Stimulated activated memory B cell treated with anti-CD40 and anti-IgM and Interleukin-4, amounts not matched to agents 10 μg/mL and 1 μg/mL and 100 μg/mL, for 72 hours (primary cell): ENCODE measurements around the gene SKP2.

Experiments
- ATAC-seq: fragments of 150-1000 bp; cut with Tn5 transposase; 2 replicates; pipeline ENCODE4 v1.10.0; 2021
- H3K27ac Mint-ChIP-seq: one replicate; pipeline ENCODE4 v1.8.0; 2022; ENCODE audit warnings: mild to moderate bottlenecking, mixed read lengths
- H3K27me3 Mint-ChIP-seq: one replicate; pipeline ENCODE4 v1.8.0; 2022; ENCODE audit warnings: mixed read lengths
- H3K36me3 Mint-ChIP-seq: one replicate; pipeline ENCODE4 v1.8.0; 2022; ENCODE audit warnings: mixed read lengths
- H3K4me1 Mint-ChIP-seq: one replicate; pipeline ENCODE4 v1.8.0; 2022; ENCODE audit warnings: mixed read lengths
- H3K4me3 Mint-ChIP-seq: one replicate; pipeline ENCODE4 v1.8.0; 2022; ENCODE audit warnings: mild to moderate bottlenecking, moderate library complexity, mixed read lengths
- H3K9me3 Mint-ChIP-seq: one replicate; pipeline ENCODE4 v1.8.0; 2022; ENCODE audit warnings: mixed read lengths

The SKP2 gene

GRCh38 chr5:36202521-36202961 is 50.6 kb downstream of the SKP2 start:
- Mint-ChIP-seq H3K4me1 (no peaks in the 10 kb centered on the region), H3K27ac (no peak overlapping the region), H3K4me3 (no peak overlapping the region), H3K36me3 (peaks cover 25% of the 10 kb centered on the region), H3K9me3 (no peaks in the 10 kb centered on the region), H3K27me3 (no peaks in the 10 kb centered on the region)
- ATAC-seq, result no peak

GRCh38 chr5:36205329-36205728 is 53.4 kb downstream of the SKP2 start:
- ATAC-seq, result no peak
- Mint-ChIP-seq H3K9me3 (no peaks in the 10 kb centered on the region), H3K36me3 (peaks cover 26% of the 10 kb centered on the region), H3K4me3 (no peak overlapping the region), H3K4me1 (no peaks in the 10 kb centered on the region), H3K27me3 (no peaks in the 10 kb centered on the region), H3K27ac (no peak overlapping the region)

GRCh38 chr5:36206913-36207312 is 55.0 kb downstream of the SKP2 start:
- ATAC-seq, result no peak
- Mint-ChIP-seq H3K36me3 (peaks cover 26% of the 10 kb centered on the region), H3K9me3 (no peaks in the 10 kb centered on the region), H3K4me3 (no peak overlapping the region), H3K27ac (no peak overlapping the region), H3K27me3 (no peaks in the 10 kb centered on the region), H3K4me1 (no peaks in the 10 kb centered on the region)

- ATAC-seq, result no peak
- Mint-ChIP-seq H3K36me3 (peaks cover 35% of the 10 kb centered on the region), H3K4me3 (no peak overlapping the region), H3K9me3 (no peaks in the 10 kb centered on the region), H3K27me3 (no peaks in the 10 kb centered on the region), H3K27ac (no peak overlapping the region), H3K4me1 (no peaks in the 10 kb centered on the region)
These were observed 56.9 kb downstream of the SKP2 start for GRCh38 chr5:36208786-36209185.

GRCh38 chr5:36209664-36210063 is 57.8 kb downstream of the SKP2 start:
- H3K4me1 Mint-ChIP-seq, result no peaks in the 10 kb centered on the region
- no peak overlapping the region for H3K4me3 Mint-ChIP-seq
- peaks cover 38% of the 10 kb centered on the region for H3K36me3 Mint-ChIP-seq
- no peaks in the 10 kb centered on the region for H3K27me3 Mint-ChIP-seq
- no peak overlapping the region for H3K27ac Mint-ChIP-seq
- ATAC-seq, result no peak
- no peaks in the 10 kb centered on the region for H3K9me3 Mint-ChIP-seq

GRCh38 chr5:36214436-36214835 is 62.5 kb downstream of the SKP2 start:
- Mint-ChIP-seq H3K27ac (no peak overlapping the region), H3K4me1 (no peaks in the 10 kb centered on the region)

GRCh38 chr5:36215910-36216309 is 64.0 kb downstream of the SKP2 start:
- no peak overlapping the region for H3K27ac Mint-ChIP-seq
- no peaks in the 10 kb centered on the region for H3K4me1 Mint-ChIP-seq
- H3K4me3 Mint-ChIP-seq, result no peak overlapping the region
- ATAC-seq, result no peak
- H3K9me3 Mint-ChIP-seq, result no peaks in the 10 kb centered on the region
- no peaks in the 10 kb centered on the region for H3K27me3 Mint-ChIP-seq
- peaks cover 40% of the 10 kb centered on the region for H3K36me3 Mint-ChIP-seq

More at GRCh38 chr5:36214436-36214835, 62.5 kb downstream of the SKP2 start:
- no peak for ATAC-seq
- H3K36me3 Mint-ChIP-seq, result peaks cover 32% of the 10 kb centered on the region
- no peak overlapping the region for H3K4me3 Mint-ChIP-seq
- no peaks in the 10 kb centered on the region for H3K9me3 Mint-ChIP-seq
- H3K27me3 Mint-ChIP-seq, result no peaks in the 10 kb centered on the region

- no peak for ATAC-seq
- no peak overlapping the region for H3K27ac Mint-ChIP-seq
- no peaks in the 10 kb centered on the region for H3K9me3 Mint-ChIP-seq
- no peaks in the 10 kb centered on the region for H3K27me3 Mint-ChIP-seq
- H3K4me3 Mint-ChIP-seq, result no peak overlapping the region
- H3K4me1 Mint-ChIP-seq, result no peaks in the 10 kb centered on the region
- peaks cover 43% of the 10 kb centered on the region for H3K36me3 Mint-ChIP-seq
These were observed 65.7 kb downstream of the SKP2 start for GRCh38 chr5:36217567-36217966.

- Mint-ChIP-seq H3K27me3 (no peaks in the 10 kb centered on the region), H3K4me1 (no peaks in the 10 kb centered on the region), H3K36me3 (peaks cover 39% of the 10 kb centered on the region), H3K27ac (no peak overlapping the region), H3K4me3 (no peak overlapping the region), H3K9me3 (no peaks in the 10 kb centered on the region)
- no peak for ATAC-seq
These were observed 66.1 kb downstream of the SKP2 start for GRCh38 chr5:36217988-36218387.

GRCh38 chr5:36222620-36223019 is 70.7 kb downstream of the SKP2 start:
- peaks cover 14% of the 10 kb centered on the region for H3K36me3 Mint-ChIP-seq
- no peaks in the 10 kb centered on the region for H3K4me1 Mint-ChIP-seq
- no peak overlapping the region for H3K4me3 Mint-ChIP-seq
- no peak overlapping the region for H3K27ac Mint-ChIP-seq
- H3K27me3 Mint-ChIP-seq, result no peaks in the 10 kb centered on the region
- H3K9me3 Mint-ChIP-seq, result no peaks in the 10 kb centered on the region
- ATAC-seq, result no peak

GRCh38 chr5:36227046-36227445 is 75.1 kb downstream of the SKP2 start:
- Mint-ChIP-seq H3K4me1 (peaks cover 8% of the 10 kb centered on the region), H3K36me3 (no peaks in the 10 kb centered on the region)
- no peak for ATAC-seq

GRCh38 chr5:36228505-36228904 is 76.6 kb downstream of the SKP2 start:
- no peak overlapping the region for H3K27ac Mint-ChIP-seq
- peaks cover 17% of the 10 kb centered on the region for H3K4me1 Mint-ChIP-seq
- H3K4me3 Mint-ChIP-seq, result no peak overlapping the region
- no peaks in the 10 kb centered on the region for H3K9me3 Mint-ChIP-seq
- H3K36me3 Mint-ChIP-seq, result peaks cover 5% of the 10 kb centered on the region
- no peaks in the 10 kb centered on the region for H3K27me3 Mint-ChIP-seq
- no peak for ATAC-seq

More at GRCh38 chr5:36227046-36227445, 75.1 kb downstream of the SKP2 start:
- H3K4me3 Mint-ChIP-seq, result no peak overlapping the region
- H3K27me3 Mint-ChIP-seq, result no peaks in the 10 kb centered on the region
- H3K27ac Mint-ChIP-seq, result no peak overlapping the region
- no peaks in the 10 kb centered on the region for H3K9me3 Mint-ChIP-seq

- Mint-ChIP-seq H3K9me3 (no peaks in the 10 kb centered on the region), H3K27me3 (no peaks in the 10 kb centered on the region), H3K36me3 (peaks cover 5% of the 10 kb centered on the region), H3K27ac (no peak overlapping the region), H3K4me3 (no peak overlapping the region), H3K4me1 (peaks cover 17% of the 10 kb centered on the region)
- no peak for ATAC-seq
These were observed 78.4 kb downstream of the SKP2 start for GRCh38 chr5:36230151-36230790.

GRCh38 chr5:36232533-36232932 is 80.6 kb downstream of the SKP2 start:
- Mint-ChIP-seq H3K4me1 (peaks cover 26% of the 10 kb centered on the region), H3K36me3 (peaks cover 5% of the 10 kb centered on the region), H3K27ac (no peak overlapping the region), H3K4me3 (no peak overlapping the region), H3K27me3 (no peaks in the 10 kb centered on the region), H3K9me3 (no peaks in the 10 kb centered on the region)
- no peak for ATAC-seq
